ENCODE measurements around the gene SDHA.

Gene SDHA

DNA sequence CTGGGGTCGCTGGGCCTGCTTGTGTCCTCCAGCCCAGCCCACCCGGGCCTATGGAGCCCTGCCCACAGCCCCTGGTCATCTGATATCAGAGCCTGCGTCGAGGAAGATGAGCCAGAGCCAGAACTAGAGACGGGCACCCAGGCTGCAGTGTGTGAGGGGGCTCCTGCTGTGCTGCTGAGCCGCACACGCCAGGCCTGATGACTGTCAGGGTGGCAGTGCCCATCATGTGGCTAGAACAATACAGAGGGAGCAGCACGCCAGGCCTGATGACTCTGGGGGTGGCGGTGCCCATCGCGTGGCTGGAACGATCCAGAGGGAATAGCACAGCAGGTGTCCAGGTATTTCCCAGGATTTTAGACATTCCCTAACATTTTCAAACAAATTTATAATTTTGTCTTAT lies 36.0 kb upstream of the SDHA start:
- TF ChIP-seq YY1 (IDR thresholded peaks at IDR 0.05; ENCODE audit: low read depth) (no peak), EGR1 (IDR thresholded peaks at IDR 0.05) (no peak), CREB1 (IDR thresholded peaks at IDR 0.05; ENCODE audit: low read depth) (no peak), TAF1 (IDR thresholded peaks at IDR 0.05; ENCODE audit: low read depth) (no peak), CEBPB (IDR thresholded peaks at IDR 0.05) (no peak), ZBTB7A (IDR thresholded peaks at IDR 0.05; ENCODE audit: low read depth) (no peak), TCF12 (IDR thresholded peaks at IDR 0.05; ENCODE audit: low read depth) (no peak), RAD21 (IDR thresholded peaks at IDR 0.05; ENCODE audit: low read depth) (no peak), FOXM1 (IDR thresholded peaks at IDR 0.05; ENCODE audit: borderline replicate concordance, low read depth) (no peak), NFIC (IDR thresholded peaks at IDR 0.05) (no peak), TEAD4 (IDR thresholded peaks at IDR 0.05) (no peak), EP300 (IDR thresholded peaks at IDR 0.05; ENCODE audit: borderline replicate concordance) (no peak)
- TF ChIP-seq, protein P1, sequence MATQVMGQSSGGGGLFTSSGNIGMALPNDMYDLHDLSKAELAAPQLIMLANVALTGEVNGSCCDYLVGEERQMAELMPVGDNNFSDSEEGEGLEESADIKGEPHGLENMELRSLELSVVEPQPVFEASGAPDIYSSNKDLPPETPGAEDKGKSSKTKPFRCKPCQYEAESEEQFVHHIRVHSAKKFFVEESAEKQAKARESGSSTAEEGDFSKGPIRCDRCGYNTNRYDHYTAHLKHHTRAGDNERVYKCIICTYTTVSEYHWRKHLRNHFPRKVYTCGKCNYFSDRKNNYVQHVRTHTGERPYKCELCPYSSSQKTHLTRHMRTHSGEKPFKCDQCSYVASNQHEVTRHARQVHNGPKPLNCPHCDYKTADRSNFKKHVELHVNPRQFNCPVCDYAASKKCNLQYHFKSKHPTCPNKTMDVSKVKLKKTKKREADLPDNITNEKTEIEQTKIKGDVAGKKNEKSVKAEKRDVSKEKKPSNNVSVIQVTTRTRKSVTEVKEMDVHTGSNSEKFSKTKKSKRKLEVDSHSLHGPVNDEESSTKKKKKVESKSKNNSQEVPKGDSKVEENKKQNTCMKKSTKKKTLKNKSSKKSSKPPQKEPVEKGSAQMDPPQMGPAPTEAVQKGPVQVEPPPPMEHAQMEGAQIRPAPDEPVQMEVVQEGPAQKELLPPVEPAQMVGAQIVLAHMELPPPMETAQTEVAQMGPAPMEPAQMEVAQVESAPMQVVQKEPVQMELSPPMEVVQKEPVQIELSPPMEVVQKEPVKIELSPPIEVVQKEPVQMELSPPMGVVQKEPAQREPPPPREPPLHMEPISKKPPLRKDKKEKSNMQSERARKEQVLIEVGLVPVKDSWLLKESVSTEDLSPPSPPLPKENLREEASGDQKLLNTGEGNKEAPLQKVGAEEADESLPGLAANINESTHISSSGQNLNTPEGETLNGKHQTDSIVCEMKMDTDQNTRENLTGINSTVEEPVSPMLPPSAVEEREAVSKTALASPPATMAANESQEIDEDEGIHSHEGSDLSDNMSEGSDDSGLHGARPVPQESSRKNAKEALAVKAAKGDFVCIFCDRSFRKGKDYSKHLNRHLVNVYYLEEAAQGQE (IDR thresholded peaks at IDR 0.05; ENCODE audit: low read depth): no peak
- TF ChIP-seq, protein P2, sequence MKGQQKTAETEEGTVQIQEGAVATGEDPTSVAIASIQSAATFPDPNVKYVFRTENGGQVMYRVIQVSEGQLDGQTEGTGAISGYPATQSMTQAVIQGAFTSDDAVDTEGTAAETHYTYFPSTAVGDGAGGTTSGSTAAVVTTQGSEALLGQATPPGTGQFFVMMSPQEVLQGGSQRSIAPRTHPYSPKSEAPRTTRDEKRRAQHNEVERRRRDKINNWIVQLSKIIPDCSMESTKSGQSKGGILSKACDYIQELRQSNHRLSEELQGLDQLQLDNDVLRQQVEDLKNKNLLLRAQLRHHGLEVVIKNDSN (IDR thresholded peaks at IDR 0.05): no peak
- TF ChIP-seq, protein P3, sequence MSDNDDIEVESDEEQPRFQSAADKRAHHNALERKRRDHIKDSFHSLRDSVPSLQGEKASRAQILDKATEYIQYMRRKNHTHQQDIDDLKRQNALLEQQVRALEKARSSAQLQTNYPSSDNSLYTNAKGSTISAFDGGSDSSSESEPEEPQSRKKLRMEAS (IDR thresholded peaks at IDR 0.05): no peak

DNA sequence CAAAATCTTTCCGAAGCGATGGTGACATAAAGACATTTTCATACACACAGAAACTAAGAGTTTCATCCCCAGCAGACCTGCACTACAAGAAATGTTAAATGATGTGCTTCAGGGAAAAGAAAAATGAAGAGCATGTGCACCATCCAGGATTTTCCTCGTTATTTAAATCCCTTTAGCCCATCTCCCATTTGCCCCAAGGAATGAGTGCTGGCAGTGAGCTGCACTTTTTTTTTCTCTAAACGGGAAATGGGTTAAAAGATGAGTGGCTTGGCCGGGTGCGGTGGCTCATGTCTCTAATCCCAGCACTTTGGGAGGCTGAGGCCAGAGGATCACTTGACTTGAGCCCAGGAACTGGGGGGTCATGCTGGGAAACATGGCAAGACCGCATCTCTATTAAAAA lies 33.6 kb upstream of the SDHA start:
- no peak for TF ChIP-seq CEBPB (IDR thresholded peaks at IDR 0.05)
- no peak for TF ChIP-seq CREB1 (IDR thresholded peaks at IDR 0.05; ENCODE audit: low read depth)
- TF ChIP-seq ZBTB7A (IDR thresholded peaks at IDR 0.05; ENCODE audit: low read depth): no peak
- no peak for TF ChIP-seq NFIC (IDR thresholded peaks at IDR 0.05)
- TF ChIP-seq, protein P3 (IDR thresholded peaks at IDR 0.05): no peak
- TF ChIP-seq TEAD4 (IDR thresholded peaks at IDR 0.05): no peak
- TF ChIP-seq EP300 (IDR thresholded peaks at IDR 0.05; ENCODE audit: borderline replicate concordance): no peak
- no peak for TF ChIP-seq EGR1 (IDR thresholded peaks at IDR 0.05)
- TF ChIP-seq, protein P2 (IDR thresholded peaks at IDR 0.05): no peak
- no peak for TF ChIP-seq TCF12 (IDR thresholded peaks at IDR 0.05; ENCODE audit: low read depth)
- TF ChIP-seq RAD21 (IDR thresholded peaks at IDR 0.05; ENCODE audit: low read depth): no peak

DNA sequence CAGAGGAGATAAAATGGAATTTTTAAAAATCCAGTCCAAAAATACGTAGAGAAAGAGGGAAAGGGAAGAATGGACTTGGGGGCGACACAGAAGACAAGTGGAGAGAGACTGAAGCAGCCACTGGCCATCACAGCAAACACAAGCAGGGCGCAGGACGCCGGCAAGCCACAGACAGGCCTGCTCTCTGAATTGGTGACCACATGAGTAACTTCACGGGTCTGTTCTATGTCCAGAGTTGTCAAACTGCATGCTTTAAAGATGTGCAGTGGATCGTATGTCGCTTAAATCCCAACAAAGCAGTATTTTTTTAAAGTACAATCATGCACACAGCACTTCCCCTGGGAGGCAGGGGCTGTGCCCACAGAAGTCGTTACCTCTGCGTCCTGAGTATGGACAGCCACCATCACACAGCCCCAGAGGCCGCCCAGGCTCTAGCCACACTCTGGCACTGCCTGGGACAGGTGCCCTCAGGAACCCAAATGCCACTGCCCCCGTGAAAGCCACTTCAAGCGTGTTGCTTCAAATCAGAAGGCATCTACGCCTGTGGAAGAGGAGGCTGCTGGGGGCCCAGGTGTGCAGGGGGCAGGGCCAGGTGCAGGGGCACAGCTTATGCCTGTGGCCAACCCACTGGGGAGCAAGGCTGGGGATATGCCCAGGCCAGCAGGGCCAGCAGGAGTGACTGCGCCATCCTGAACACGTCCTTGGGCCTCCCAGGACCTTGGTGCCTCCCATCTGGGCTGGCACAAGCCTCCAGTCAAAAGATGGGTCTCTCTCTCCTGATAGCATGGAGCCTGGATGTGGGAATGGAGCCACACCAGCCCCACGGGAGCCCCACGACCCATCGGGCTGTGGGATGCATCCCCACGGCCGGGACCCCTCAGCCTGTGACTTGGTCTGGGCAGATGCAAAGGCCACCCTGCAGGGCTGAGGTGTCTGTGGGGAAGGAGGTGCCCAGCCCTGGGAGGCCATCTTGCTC lies 32.7 kb upstream of the SDHA start:
- TF ChIP-seq NFIC (IDR thresholded peaks at IDR 0.05): no peak
- no peak for TF ChIP-seq TEAD4 (IDR thresholded peaks at IDR 0.05)
- TF ChIP-seq CREB1 (IDR thresholded peaks at IDR 0.05; ENCODE audit: low read depth): no peak
- TF ChIP-seq, protein P1 (IDR thresholded peaks at IDR 0.05; ENCODE audit: low read depth): no peak
- no peak for TF ChIP-seq FOXM1 (IDR thresholded peaks at IDR 0.05; ENCODE audit: borderline replicate concordance, low read depth)
- TF ChIP-seq RAD21 (IDR thresholded peaks at IDR 0.05; ENCODE audit: low read depth): no peak
- TF ChIP-seq YY1 (IDR thresholded peaks at IDR 0.05; ENCODE audit: low read depth): no peak
- no peak for TF ChIP-seq TAF1 (IDR thresholded peaks at IDR 0.05; ENCODE audit: low read depth)
- TF ChIP-seq CEBPB (IDR thresholded peaks at IDR 0.05): no peak
- no peak for TF ChIP-seq TCF12 (IDR thresholded peaks at IDR 0.05; ENCODE audit: low read depth)
- TF ChIP-seq, protein P2 (IDR thresholded peaks at IDR 0.05): no peak

DNA sequence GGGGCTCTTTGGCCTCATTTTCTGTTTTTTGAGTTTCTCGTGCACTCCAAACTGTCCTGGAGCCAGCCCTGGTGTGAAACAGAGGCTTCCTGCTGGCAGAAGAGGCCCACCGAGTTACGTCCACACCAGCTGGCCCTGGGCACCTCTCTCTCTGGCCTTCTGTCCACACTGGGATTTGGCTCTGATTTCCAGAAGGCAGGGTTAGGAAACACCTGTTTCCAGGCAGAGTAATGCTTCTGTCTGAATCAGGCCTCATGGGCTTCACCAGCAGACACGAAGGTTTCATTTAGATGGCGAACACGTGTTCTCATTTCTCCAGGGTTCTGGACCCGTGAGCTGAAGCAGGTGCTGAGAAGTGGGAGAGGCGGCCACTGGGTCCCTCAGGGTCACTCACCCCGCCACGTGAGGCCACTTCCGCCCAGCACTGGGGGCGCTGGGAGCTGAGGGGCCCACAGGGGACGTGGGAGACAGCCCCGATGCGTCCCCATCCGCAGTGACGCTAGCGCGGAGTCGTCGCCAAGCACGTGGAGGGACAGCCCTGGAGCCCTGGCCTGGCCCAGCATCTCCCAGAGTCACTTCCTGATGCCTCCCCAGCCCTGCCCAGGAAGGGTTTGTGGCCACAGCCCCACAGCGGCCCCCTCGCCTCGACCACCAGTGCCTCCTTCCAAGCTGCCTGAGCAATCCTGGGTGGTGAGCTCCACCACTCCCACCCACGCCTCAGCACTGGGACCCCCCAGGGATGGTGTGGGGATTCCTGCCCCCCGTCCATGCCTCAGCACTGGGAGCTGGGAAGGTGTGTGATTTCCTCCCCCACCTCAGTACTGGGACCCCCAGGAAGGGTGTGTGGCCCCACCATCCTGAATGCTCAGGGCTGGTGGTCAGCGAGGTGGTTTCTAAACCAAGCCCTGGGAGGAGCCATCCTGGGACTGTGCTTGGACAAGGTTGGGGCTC lies 31.8 kb upstream of the SDHA start:
- TF ChIP-seq, protein P1 (IDR thresholded peaks at IDR 0.05; ENCODE audit: low read depth): no peak
